ENCODE measurements around the gene OR1F1.
"Not testable (repeated sequence)": the region's sequence is repeated elsewhere in the genome, so short reads cannot be mapped to it uniquely, and the experiment has no call there.

Gene OR1F1

GRCh38 chr16:3171855-3172593 lies 16.0 kb upstream of the OR1F1 start:
- in situ Hi-C loops (cut with HindIII; ENCODE audit: low pct_unique_long_range_greater_than_20kb, low sequenced_read_pairs) = no loop called here
- DNase-seq (ENCODE audit: low read depth in 1 of 2, low spot score in 1 of 2) = no peak
- no peak for TF ChIP-seq JUND (IDR thresholded peaks at IDR 0.05; ENCODE audit: low read depth)

GRCh38 chr16:3173892-3174617 lies 13.9 kb upstream of the OR1F1 start:
- DNase-seq (ENCODE audit: low read depth in 1 of 2, low spot score in 1 of 2) = peak in 1 of 2 experiments; percentile 68
- no peak for TF ChIP-seq JUND (IDR thresholded peaks at IDR 0.05; ENCODE audit: low read depth)
- in situ Hi-C loops (cut with HindIII; ENCODE audit: low pct_unique_long_range_greater_than_20kb, low sequenced_read_pairs) = no loop called here

GRCh38 chr16:3174618-3175148 lies 13.3 kb upstream of the OR1F1 start:
- in situ Hi-C loops (cut with HindIII; ENCODE audit: low pct_unique_long_range_greater_than_20kb, low sequenced_read_pairs) = no loop called here

GRCh38 chr16:3175157-3176093 lies 12.6 kb upstream of the OR1F1 start:
- no peak for DNase-seq (ENCODE audit: low read depth in 1 of 2, low spot score in 1 of 2)
- in situ Hi-C loops (cut with HindIII; ENCODE audit: low pct_unique_long_range_greater_than_20kb, low sequenced_read_pairs) = no loop called here
- no peak for TF ChIP-seq JUND (IDR thresholded peaks at IDR 0.05; ENCODE audit: low read depth)

More at GRCh38 chr16:3174618-3175148, 13.3 kb upstream of the OR1F1 start:
- TF ChIP-seq JUND (IDR thresholded peaks at IDR 0.05; ENCODE audit: low read depth) = no peak
- DNase-seq (ENCODE audit: low read depth in 1 of 2, low spot score in 1 of 2) = no peak

GRCh38 chr16:3179651-3180050 lies 8.4 kb upstream of the OR1F1 start:
- in situ Hi-C loops (cut with HindIII; ENCODE audit: low pct_unique_long_range_greater_than_20kb, low sequenced_read_pairs) = no loop called here
- no peak for DNase-seq (ENCODE audit: low read depth in 1 of 2, low spot score in 1 of 2)
- TF ChIP-seq JUND (IDR thresholded peaks at IDR 0.05; ENCODE audit: low read depth) = no peak

GRCh38 chr16:3180445-3180878 lies 7.5 kb upstream of the OR1F1 start:
- no peak for TF ChIP-seq JUND (IDR thresholded peaks at IDR 0.05; ENCODE audit: low read depth)
- no peak for DNase-seq (ENCODE audit: low read depth in 1 of 2, low spot score in 1 of 2)
- in situ Hi-C loops (cut with HindIII; ENCODE audit: low pct_unique_long_range_greater_than_20kb, low sequenced_read_pairs) = no loop called here

GRCh38 chr16:3182293-3182607 lies 5.8 kb upstream of the OR1F1 start:
- DNase-seq (ENCODE audit: low read depth in 1 of 2, low spot score in 1 of 2); in situ Hi-C loops (cut with HindIII; ENCODE audit: low pct_unique_long_range_greater_than_20kb, low sequenced_read_pairs): not testable (repeated sequence)

- in situ Hi-C loops (cut with HindIII; ENCODE audit: low pct_unique_long_range_greater_than_20kb, low sequenced_read_pairs) = no loop called here
- TF ChIP-seq JUND (IDR thresholded peaks at IDR 0.05; ENCODE audit: low read depth) = no peak
- no peak for DNase-seq (ENCODE audit: low read depth in 1 of 2, low spot score in 1 of 2)
Measured at GRCh38 chr16:3182608-3183444, 5.2 kb upstream of the OR1F1 start.

- in situ Hi-C loops (cut with HindIII; ENCODE audit: low pct_unique_long_range_greater_than_20kb, low sequenced_read_pairs) = no loop called here
- no peak for DNase-seq (ENCODE audit: low read depth in 1 of 2, low spot score in 1 of 2)
- no peak for TF ChIP-seq JUND (IDR thresholded peaks at IDR 0.05; ENCODE audit: low read depth)
Measured at GRCh38 chr16:3183445-3184139, 4.4 kb upstream of the OR1F1 start.

- no peak for DNase-seq (ENCODE audit: low read depth in 1 of 2, low spot score in 1 of 2)
- in situ Hi-C loops (cut with HindIII; ENCODE audit: low pct_unique_long_range_greater_than_20kb, low sequenced_read_pairs) = no loop called here
- no peak for TF ChIP-seq JUND (IDR thresholded peaks at IDR 0.05; ENCODE audit: low read depth)
Measured at GRCh38 chr16:3186946-3187690, 886 bp upstream of the OR1F1 start.

- TF ChIP-seq JUND (IDR thresholded peaks at IDR 0.05; ENCODE audit: low read depth) = no peak
- no peak for DNase-seq (ENCODE audit: low read depth in 1 of 2, low spot score in 1 of 2)
- in situ Hi-C loops (cut with HindIII; ENCODE audit: low pct_unique_long_range_greater_than_20kb, low sequenced_read_pairs) = no loop called here
Measured at GRCh38 chr16:3188675-3188924, 596 bp downstream of the OR1F1 start.
